ENCODE results near the gene SLC28A3. TPM values are rescaled to one million over a fixed set of nuclear protein-coding genes. Genes with fewer than 3 reads are reported as not detected.

SLC28A3 gene
- total RNA-seq, 1 donor from 2014 or later: not detected

DNA sequence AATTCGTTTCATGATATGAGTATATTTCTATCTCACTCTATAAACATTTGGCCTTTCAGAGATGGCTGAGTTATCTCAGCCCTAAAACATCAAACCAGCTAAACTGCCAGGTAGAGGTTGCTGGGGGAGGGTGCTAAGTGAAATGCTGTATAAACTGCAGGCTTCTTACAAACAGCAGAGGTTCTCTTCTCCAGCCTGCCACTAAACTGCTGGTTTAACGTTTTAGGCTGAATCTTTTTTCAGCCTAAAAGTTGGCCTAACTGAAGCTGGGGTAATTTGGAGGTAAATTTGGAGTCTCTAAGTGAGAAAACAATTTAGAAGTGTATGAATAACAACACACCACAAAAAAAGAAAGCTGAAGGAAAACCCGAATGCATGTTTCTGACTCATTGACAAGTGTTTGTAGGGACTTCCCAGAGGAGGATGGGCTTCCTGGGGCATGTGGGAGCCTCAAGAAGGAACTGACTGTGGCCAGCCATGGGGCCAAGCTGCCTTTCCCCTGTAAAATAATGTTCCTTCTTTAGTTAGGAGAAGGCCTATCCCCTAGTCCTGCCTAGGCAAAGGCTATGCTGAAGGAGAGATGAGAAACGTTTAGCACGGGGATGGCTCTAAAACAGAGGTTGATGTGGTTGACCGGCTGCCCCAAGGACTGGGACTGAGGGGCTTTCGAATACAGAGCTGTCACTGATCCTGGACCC is 44.3 kb downstream of the SLC28A3 start:
- H3K4me1 Mint-ChIP-seq: peaks cover 44% of the 10 kb centered on the region
- no peak overlapping the region for H3K4me3 Mint-ChIP-seq
- H3K27ac Mint-ChIP-seq: peak overlapping the region; percentile 71
- ChIA-PET CTCF (interaction anchor here (1.3 to 2.7 kb wide), 2 partner anchors 19 to 35 kb away, joined by 3 to 9 read pairs; no protein-coding TSS in a partner anchor), POLR2A (interaction anchor here (0.6 to 1.6 kb wide), 2 partner anchors 23 to 316 kb away, joined by 4 to 5 read pairs; partner anchors contain the start of gene RMI1)
- no peaks in the 10 kb centered on the region for H3K9me3 Mint-ChIP-seq
- ATAC-seq (ENCODE audit: low read depth): peak; percentile 60
- H3K36me3 Mint-ChIP-seq (ENCODE audit: low read depth): no peaks in the 10 kb centered on the region
- no peaks in the 10 kb centered on the region for H3K27me3 Mint-ChIP-seq
- intact Hi-C loops (cut with micrococcal nuclease): no loop called here
- DNase-seq: no peak
- TF ChIP-seq, protein P1, sequence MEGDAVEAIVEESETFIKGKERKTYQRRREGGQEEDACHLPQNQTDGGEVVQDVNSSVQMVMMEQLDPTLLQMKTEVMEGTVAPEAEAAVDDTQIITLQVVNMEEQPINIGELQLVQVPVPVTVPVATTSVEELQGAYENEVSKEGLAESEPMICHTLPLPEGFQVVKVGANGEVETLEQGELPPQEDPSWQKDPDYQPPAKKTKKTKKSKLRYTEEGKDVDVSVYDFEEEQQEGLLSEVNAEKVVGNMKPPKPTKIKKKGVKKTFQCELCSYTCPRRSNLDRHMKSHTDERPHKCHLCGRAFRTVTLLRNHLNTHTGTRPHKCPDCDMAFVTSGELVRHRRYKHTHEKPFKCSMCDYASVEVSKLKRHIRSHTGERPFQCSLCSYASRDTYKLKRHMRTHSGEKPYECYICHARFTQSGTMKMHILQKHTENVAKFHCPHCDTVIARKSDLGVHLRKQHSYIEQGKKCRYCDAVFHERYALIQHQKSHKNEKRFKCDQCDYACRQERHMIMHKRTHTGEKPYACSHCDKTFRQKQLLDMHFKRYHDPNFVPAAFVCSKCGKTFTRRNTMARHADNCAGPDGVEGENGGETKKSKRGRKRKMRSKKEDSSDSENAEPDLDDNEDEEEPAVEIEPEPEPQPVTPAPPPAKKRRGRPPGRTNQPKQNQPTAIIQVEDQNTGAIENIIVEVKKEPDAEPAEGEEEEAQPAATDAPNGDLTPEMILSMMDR (IDR thresholded peaks at IDR 0.05): no peak

DNA sequence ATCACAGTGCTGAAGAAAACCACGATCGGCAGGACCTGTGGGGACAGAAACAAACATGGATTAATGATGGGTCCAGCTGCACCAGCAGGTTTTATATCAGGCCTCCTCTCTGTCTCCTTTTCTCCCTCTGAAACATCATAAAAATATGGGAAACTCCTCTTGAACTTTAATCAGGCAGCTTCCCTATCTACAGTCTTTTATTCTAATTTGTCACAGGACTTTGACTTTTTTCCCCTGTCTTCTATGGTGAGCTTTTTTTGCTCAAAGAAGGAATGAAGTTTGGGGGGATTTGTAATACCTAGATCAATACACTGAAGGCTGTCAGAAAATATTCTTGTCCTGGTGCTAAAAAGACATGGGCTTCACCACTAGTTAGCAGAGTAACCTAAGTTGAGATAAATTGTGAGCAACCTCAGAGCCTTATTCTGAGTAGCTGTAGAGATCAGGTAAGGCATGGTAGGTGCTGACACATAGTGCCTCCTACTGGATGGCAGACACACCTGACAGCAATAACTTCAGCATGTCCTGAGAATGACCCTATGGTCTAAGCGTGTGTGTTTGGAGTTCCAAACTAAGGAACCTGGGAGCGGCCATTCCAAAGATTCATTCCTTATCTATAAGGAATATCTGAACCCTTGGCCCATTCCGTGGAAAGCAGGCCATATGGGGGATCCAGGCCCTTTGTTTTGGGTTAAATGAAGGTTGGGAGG is 46.2 kb downstream of the SLC28A3 start:
- no peak overlapping the region for H3K4me3 Mint-ChIP-seq

DNA sequence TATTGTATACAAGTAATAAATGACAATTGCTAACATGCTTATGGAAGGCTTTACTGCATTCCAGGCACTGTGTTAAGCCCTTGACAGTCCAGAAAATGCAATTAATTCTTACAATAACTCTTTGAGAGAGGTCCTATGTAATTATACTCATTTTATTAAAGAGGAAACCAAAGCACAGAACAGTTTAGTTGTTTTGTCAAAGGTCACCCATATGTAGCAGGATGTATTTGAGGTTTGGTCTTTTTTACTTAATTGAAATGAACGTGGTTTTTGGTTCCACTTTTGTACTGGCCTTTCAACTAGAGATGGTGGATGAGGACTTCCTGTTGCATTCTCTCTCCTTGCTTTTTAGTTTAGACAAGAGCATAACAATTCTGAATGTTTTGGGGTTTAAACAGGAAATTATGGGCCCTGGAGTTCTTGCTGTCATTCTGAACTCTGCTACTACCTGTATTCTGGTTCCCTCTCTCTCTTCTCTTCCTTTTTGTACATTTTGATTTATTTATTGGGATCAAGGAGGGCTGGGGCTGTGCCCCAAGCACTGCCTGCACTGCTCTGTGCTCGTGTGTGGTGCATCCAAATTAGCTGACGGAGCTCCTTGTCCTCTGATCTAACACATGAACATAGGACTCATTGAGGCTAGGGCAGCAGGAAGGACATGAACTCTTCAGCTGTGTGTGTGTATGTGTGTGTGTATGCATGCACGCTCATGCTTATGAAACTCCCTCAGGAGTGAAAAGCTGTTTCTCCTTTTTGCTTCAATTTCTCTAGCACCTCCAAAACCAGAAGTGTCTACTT is 47.4 kb downstream of the SLC28A3 start:
- H3K4me3 Mint-ChIP-seq: peak overlapping the region; percentile 75
- H3K4me1 Mint-ChIP-seq: peaks cover 44% of the 10 kb centered on the region
- no peaks in the 10 kb centered on the region for H3K9me3 Mint-ChIP-seq
- ChIA-PET CTCF (interaction anchor here (1.5 to 2.7 kb wide), 2 partner anchors 22 to 32 kb away, joined by 8 to 9 read pairs; no protein-coding TSS in a partner anchor), POLR2A (interaction anchor here (0.6 to 2.1 kb wide), 4 partner anchors 313 to 670 kb away, joined by 3 to 17 read pairs (median 5); partner anchors contain the start of genes HNRNPK, IDNK, KIF27 and RMI1)
- ATAC-seq (ENCODE audit: low read depth) (peak; percentile 67), DNase-seq (no peak)
- H3K27ac Mint-ChIP-seq: peak overlapping the region; percentile 96
- intact Hi-C loops (cut with micrococcal nuclease): no loop called here
- TF ChIP-seq, protein P1 (IDR thresholded peaks at IDR 0.05): no peak
- no peaks in the 10 kb centered on the region for H3K27me3 Mint-ChIP-seq
- H3K36me3 Mint-ChIP-seq (ENCODE audit: low read depth): no peaks in the 10 kb centered on the region

More for the DNA sequence above, 46.2 kb downstream of the SLC28A3 start:
- Mint-ChIP-seq H3K27ac (no peak overlapping the region), H3K36me3 (ENCODE audit: low read depth) (no peaks in the 10 kb centered on the region), H3K9me3 (no peaks in the 10 kb centered on the region), H3K4me1 (peaks cover 44% of the 10 kb centered on the region), H3K27me3 (no peaks in the 10 kb centered on the region)
- no peak for DNase-seq
- ATAC-seq (ENCODE audit: low read depth): no peak
- ChIA-PET POLR2A (interaction anchor here (1.5 to 2.1 kb wide), 2 partner anchors 314 to 373 kb away, joined by 6 to 17 read pairs; partner anchors contain the start of genes HNRNPK, KIF27 and RMI1), CTCF (interaction anchor here (1.5 to 2.7 kb wide), 2 partner anchors 21 to 34 kb away, joined by 8 to 9 read pairs; no protein-coding TSS in a partner anchor)
- TF ChIP-seq, protein P1 (IDR thresholded peaks at IDR 0.05): no peak
- intact Hi-C loops (cut with micrococcal nuclease): no loop called here

DNA sequence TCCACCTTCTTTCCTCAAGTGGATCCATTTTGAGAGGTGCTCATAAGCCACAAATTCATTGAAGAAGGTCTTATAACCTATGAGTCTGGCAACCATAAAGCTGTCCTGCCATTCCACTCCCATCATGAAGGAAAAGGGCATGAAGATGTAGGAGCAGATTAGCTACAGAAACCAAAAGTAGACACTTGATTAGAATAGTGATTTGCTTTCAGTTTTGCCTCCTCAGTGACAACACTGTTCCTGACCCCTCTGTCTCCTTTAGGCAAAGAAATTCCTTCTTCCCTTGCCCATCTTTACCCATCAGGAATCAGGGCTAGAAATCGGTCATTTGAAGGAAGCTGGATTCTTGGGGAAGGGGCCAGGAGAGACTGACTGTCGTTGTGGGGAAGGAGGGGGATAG is 55.2 kb downstream of the SLC28A3 start:
- Mint-ChIP-seq H3K27me3 (peaks cover 6% of the 10 kb centered on the region), H3K4me3 (no peak overlapping the region), H3K27ac (no peak overlapping the region), H3K36me3 (ENCODE audit: low read depth) (no peaks in the 10 kb centered on the region), H3K4me1 (peaks cover 11% of the 10 kb centered on the region), H3K9me3 (no peaks in the 10 kb centered on the region)
- ATAC-seq (ENCODE audit: low read depth) (no peak), DNase-seq (no peak)
- TF ChIP-seq, protein P1 (IDR thresholded peaks at IDR 0.05): no peak
- ChIA-PET POLR2A (no interaction called here), CTCF (no interaction called here)
- intact Hi-C loops (cut with micrococcal nuclease): no loop called here

Measured in activated B cell treated with CpG ODN at 0.5 μM for 24 hours (primary cell).